C4-2B (cell line): Measurements from ENCODE around the gene SLC6A17.
A peak's percentile ranks its signal among the peaks of the same experiment; 100 is the strongest.

Experiments used
- H3K27ac ChIP-seq: fragments of 450-650 bp; 2 replicates; pipeline ENCODE4 v1.5.1; 2017
- ZFX ChIP-seq: fragments of 450-650 bp; IDR thresholded peaks from 2 replicates; pipeline ENCODE4 v1.6.1; 2017
- TF ChIP-seq, protein P1 (sequence below): fragments of 450-650 bp; conservative IDR thresholded peaks from 2 replicates; pipeline ENCODE4 v1.5.1; 2017; ENCODE audit warnings: mild to moderate bottlenecking

Gene SLC6A17

DNA sequence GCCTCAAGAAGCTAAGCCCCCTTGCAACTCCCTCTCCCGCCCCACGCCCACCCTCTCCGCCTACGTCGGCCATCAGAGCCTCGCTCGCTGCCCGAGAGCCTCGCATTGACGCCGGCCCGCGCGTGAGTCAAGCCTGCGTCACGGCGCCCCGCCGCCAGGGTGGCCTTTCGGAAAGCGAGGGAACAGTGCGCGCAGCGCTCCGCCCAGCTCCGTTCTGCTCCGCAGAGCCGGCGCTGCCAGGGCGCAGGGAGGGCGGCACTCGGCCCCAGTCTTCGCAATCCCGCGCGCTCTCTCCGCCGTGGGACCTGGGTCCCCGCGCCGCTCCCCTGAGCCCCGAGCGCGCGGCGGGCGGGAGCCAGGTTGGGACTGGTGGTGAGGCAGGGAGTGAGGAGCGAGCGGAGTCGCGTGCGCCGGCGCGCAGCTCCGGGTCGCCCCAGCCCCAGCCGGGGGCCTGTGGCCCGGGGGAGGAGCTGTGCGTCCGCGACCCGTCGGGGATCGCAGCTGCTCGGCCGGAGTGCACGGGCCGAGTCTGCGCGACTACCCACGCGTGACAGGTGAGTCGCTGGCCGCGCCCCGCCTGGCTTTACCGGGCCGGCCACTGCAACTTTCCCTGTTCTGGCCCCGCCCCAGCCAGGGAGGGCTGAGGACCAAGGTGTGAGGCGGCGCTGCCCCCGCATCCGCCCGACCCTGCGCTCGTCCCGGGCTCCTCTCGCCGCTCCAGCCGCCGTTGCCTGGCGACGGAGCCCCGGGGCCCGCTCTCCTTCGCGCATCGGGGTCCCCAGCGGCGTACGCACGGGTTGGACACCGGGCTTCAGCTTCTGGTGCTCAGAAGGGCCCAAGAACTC lies at the start of gene SLC6A17:
Gene SLC6A17, plus strand, starts transcription at position 165 of the 845 bp plus-strand sequence. CDS start 16,436 bp downstream, outside the sequence.
- no peak within 1 kb of the TSS for H3K27ac ChIP-seq

DNA sequence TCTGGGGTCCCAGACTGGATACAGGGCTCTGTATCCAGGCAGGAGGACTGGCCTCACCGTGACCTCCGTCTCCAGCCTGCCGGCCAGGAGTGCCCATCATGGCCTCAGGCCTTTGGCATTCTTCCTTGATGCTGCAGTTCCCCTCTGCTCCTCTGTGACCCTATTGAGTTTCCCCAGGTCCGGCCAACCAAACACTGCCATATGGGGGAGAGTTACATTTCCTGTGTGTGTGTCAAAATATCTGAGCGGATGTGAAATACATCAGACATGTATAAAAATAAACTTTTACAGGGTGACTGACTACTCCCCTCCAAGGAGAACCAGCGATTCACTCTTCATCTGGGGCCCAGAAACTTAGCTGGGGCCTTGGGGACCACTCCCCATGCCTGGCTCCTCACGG lies 48.2 kb upstream of the SLC6A17 start:
- TF ChIP-seq, protein P1, sequence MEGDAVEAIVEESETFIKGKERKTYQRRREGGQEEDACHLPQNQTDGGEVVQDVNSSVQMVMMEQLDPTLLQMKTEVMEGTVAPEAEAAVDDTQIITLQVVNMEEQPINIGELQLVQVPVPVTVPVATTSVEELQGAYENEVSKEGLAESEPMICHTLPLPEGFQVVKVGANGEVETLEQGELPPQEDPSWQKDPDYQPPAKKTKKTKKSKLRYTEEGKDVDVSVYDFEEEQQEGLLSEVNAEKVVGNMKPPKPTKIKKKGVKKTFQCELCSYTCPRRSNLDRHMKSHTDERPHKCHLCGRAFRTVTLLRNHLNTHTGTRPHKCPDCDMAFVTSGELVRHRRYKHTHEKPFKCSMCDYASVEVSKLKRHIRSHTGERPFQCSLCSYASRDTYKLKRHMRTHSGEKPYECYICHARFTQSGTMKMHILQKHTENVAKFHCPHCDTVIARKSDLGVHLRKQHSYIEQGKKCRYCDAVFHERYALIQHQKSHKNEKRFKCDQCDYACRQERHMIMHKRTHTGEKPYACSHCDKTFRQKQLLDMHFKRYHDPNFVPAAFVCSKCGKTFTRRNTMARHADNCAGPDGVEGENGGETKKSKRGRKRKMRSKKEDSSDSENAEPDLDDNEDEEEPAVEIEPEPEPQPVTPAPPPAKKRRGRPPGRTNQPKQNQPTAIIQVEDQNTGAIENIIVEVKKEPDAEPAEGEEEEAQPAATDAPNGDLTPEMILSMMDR = no peak
- TF ChIP-seq ZFX = no peak
- H3K27ac ChIP-seq = no peak overlapping the region

More for the DNA sequence above, at the start of gene SLC6A17:
- no peak for TF ChIP-seq ZFX
- TF ChIP-seq, protein P1 = no peak

DNA sequence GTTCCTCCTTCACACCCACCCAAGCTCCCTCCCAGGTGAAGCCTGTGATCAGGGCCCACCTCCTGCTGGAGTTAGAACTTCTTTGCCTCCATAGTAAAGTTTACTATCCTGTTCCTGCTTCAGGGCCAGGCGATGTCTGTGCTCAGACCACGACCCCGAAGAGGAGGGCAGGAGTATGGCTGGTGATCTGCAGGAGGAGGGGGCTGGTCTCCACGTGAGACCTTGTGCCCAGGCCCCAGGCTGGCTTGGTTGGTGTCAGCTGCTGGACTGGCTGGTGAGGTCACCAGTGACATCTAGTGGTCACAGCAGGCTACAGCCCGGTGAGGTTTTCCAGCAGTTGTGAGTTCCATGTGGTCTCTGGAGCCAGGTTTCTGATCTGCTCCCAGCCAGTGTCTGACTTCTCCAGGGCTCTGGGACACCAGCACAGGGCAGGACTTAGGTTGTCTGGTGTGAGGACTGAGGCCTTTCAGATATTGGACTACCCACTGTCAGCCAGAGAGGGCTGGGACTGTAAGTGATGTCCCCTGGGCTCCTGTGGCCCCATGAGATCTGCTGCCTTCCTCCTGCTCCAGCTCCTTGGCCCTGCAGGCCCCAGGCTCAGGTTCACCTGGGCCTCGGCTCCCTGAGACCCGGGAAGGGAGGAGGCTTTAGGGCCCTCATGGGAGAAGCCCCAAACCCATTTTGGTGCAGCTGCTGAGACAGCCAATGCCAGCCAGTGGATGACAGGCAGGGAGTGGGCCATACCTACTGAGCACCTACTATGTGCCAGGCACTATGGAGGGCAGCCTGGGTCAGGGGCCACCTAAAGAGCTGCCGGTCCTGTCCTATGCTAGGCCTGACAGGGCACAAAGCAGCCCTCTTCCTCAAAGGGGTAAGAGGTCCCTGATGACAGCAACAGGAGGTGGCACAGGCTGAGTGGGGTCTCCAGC lies 44.0 kb upstream of the SLC6A17 start:
- TF ChIP-seq, protein P1 = peak; percentile 97
- TF ChIP-seq ZFX = peak; percentile 21; the same call in 1 of the 2 replicates
- no peak overlapping the region for H3K27ac ChIP-seq

DNA sequence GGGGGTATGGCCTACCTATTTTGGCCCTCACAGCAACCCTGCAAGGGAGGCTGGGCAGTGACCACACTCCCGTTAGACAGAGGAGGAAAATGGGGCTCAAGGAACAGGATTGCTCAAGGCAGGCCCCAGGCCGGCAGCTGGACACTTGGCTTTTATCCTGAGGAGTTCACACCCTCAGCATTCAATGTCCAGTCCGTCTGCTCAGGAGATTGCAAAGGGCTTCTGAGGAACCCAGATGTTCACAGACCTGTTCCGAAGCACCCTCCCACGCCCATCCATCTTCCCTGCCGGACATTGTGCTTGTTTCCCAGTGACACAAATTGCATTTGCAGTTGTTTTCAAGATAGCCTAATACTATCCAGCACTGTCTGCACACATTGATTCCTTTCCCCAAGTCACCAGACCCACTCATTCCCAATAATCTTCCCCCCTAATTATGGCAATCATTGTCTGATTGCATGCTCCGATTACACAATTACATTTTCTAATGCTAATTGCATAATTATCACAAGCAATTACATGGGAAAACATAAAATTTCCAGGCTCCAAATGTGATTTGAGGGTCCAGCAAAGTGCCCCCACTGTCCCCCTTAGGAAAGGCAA lies 42.3 kb upstream of the SLC6A17 start:
- TF ChIP-seq, protein P1 = no peak
- TF ChIP-seq ZFX = no peak

DNA sequence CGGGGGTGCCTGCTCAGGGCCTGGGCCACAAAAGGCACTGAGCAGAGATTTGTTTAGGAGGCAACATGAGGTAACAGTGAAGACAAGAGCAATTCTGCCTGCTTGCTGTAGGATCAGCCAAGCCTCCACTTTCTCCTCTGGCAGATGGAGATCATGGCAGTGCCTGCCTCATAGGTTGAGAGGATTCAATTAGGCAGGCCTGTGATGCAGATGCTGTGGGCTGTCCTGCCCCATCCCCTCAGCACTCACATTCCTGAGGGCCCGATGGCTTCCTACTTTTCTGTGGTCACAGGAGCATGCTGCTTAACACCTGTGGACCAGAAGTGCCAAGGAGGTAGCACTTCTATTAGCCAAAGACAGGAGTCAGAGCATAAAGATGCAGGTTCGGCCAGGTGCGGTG lies 39.2 kb upstream of the SLC6A17 start:
- no peak overlapping the region for H3K27ac ChIP-seq
- TF ChIP-seq, protein P1 = no peak
- TF ChIP-seq ZFX = no peak

More for the DNA sequence above, 42.3 kb upstream of the SLC6A17 start:
- no peak overlapping the region for H3K27ac ChIP-seq

DNA sequence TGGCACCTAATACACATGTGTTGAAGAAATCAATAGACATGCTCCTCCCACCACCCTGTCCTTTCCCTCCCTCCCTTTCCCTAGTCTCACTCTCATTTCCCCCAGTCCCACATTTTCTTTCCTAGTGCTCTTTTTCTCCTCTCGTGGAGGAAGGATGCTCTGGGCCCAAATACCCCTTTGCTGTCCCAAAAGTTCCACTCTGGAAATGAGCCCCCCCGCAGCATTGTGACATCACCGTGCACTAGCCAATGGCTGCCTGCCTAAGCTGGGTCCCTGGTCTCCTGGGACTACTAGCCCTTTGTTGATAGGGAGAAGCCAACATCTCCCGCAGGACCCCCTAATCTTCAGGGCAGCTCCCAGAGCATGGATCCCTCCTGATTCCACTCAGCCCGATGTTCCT lies 38.2 kb upstream of the SLC6A17 start, which contains the start of gene UBL4B:
Gene UBL4B, plus strand, starts transcription at position 301 of the 400 bp plus-strand sequence. Its CDS starts 92 bp downstream, at position 393.
- H3K27ac ChIP-seq = no peak within 1 kb of the TSS

More for the DNA sequence above, 38.2 kb upstream of the SLC6A17 start, which contains the start of gene UBL4B:
- TF ChIP-seq ZFX = no peak
- TF ChIP-seq, protein P1 = no peak
